ENCODE measurements around the gene IRF4.

IRF4 gene

GRCh38 chr6:395432-396125 is 4.0 kb downstream of the IRF4 start:
- Histone ChIP-seq H3K27ac (ENCODE audit: low read length) (peak overlapping the region; percentile 78), H4K20me1 (ENCODE audit: insufficient read depth, low read length) (peaks cover 70% of the 10 kb centered on the region), H3K4me1 (ENCODE audit: low read length) (peaks cover 41% of the 10 kb centered on the region), H3K9ac (ENCODE audit: low read length) (peak overlapping the region; percentile 100), H3K4me2 (ENCODE audit: low read depth, low read length) (peak overlapping the region; percentile 89), H3K9me3 (replicated peaks; ENCODE audit: insufficient read depth, low read length) (no peaks in the 10 kb centered on the region), H3K9me2 (replicated peaks; ENCODE audit: insufficient read depth, low read length) (no peaks in the 10 kb centered on the region), H3K27me3 (replicated peaks; ENCODE audit: insufficient read depth, low read length) (no peaks in the 10 kb centered on the region), H3K79me2 (ENCODE audit: low read length) (peaks cover 95% of the 10 kb centered on the region), H3F3A (ENCODE audit: insufficient read depth, low read length) (peaks cover 87% of the 10 kb centered on the region), H3K36me3 (replicated peaks; ENCODE audit: insufficient read depth, low read length) (peaks cover 40% of the 10 kb centered on the region), H3K4me3 (ENCODE audit: low read length) (peak overlapping the region; percentile 98), H2AFZ (ENCODE audit: low read length) (no peak overlapping the region)
- TF ChIP-seq EZH2phosphoT487 (IDR thresholded peaks at IDR 0.05; ENCODE audit: low read length), result no peak
- no peak for TF ChIP-seq EZH2 (optimal IDR thresholded peaks at IDR 0.05; ENCODE audit: low read depth, low read length)
- no peak for TF ChIP-seq CTCF (IDR thresholded peaks at IDR 0.05; ENCODE audit: low read length)
- no peak for DNase-seq

GRCh38 chr6:396126-396520 is 4.6 kb downstream of the IRF4 start:
- no peak overlapping the region for H2AFZ ChIP-seq (ENCODE audit: low read length)
- H3K4me1 ChIP-seq (ENCODE audit: low read length), result peaks cover 43% of the 10 kb centered on the region
- TF ChIP-seq CTCF (IDR thresholded peaks at IDR 0.05; ENCODE audit: low read length), result no peak
- no peak for TF ChIP-seq EZH2 (optimal IDR thresholded peaks at IDR 0.05; ENCODE audit: low read depth, low read length)
- H3K27ac ChIP-seq (ENCODE audit: low read length), result peak overlapping the region; percentile 78
- no peaks in the 10 kb centered on the region for H3K27me3 ChIP-seq (replicated peaks; ENCODE audit: insufficient read depth, low read length)
- H3K4me3 ChIP-seq (ENCODE audit: low read length), result peak overlapping the region; percentile 98
- no peaks in the 10 kb centered on the region for H3K9me2 ChIP-seq (replicated peaks; ENCODE audit: insufficient read depth, low read length)
- H4K20me1 ChIP-seq (ENCODE audit: insufficient read depth, low read length), result peaks cover 75% of the 10 kb centered on the region
- H3K4me2 ChIP-seq (ENCODE audit: low read depth, low read length), result peak overlapping the region; percentile 89
- H3K9ac ChIP-seq (ENCODE audit: low read length), result peak overlapping the region; percentile 100
- no peaks in the 10 kb centered on the region for H3K9me3 ChIP-seq (replicated peaks; ENCODE audit: insufficient read depth, low read length)
- peaks cover 95% of the 10 kb centered on the region for H3K79me2 ChIP-seq (ENCODE audit: low read length)
- H3K36me3 ChIP-seq (replicated peaks; ENCODE audit: insufficient read depth, low read length), result peaks cover 46% of the 10 kb centered on the region
- H3F3A ChIP-seq (ENCODE audit: insufficient read depth, low read length), result peaks cover 87% of the 10 kb centered on the region
- no peak for DNase-seq

- TF ChIP-seq CTCF (IDR thresholded peaks at IDR 0.05; ENCODE audit: low read length) (no peak), EZH2phosphoT487 (IDR thresholded peaks at IDR 0.05; ENCODE audit: low read length) (no peak), EZH2 (optimal IDR thresholded peaks at IDR 0.05; ENCODE audit: low read depth, low read length) (no peak)
- H3K27me3 ChIP-seq (replicated peaks; ENCODE audit: insufficient read depth, low read length), result no peaks in the 10 kb centered on the region
- no peaks in the 10 kb centered on the region for H3K9me2 ChIP-seq (replicated peaks; ENCODE audit: insufficient read depth, low read length)
- H3K4me1 ChIP-seq (ENCODE audit: low read length), result peaks cover 52% of the 10 kb centered on the region
- H3K79me2 ChIP-seq (ENCODE audit: low read length), result peaks cover 97% of the 10 kb centered on the region
- H3F3A ChIP-seq (ENCODE audit: insufficient read depth, low read length), result peaks cover 90% of the 10 kb centered on the region
- peaks cover 80% of the 10 kb centered on the region for H4K20me1 ChIP-seq (ENCODE audit: insufficient read depth, low read length)
- peak overlapping the region; percentile 78 for H3K27ac ChIP-seq (ENCODE audit: low read length)
- peak overlapping the region; percentile 41 for H3K4me3 ChIP-seq (ENCODE audit: low read length)
- no peak for DNase-seq
- H3K9ac ChIP-seq (ENCODE audit: low read length), result peak overlapping the region; percentile 57; the same call in 1 of the 2 replicates
- H3K9me3 ChIP-seq (replicated peaks; ENCODE audit: insufficient read depth, low read length), result no peaks in the 10 kb centered on the region
- H2AFZ ChIP-seq (ENCODE audit: low read length), result no peak overlapping the region
- peaks cover 55% of the 10 kb centered on the region for H3K36me3 ChIP-seq (replicated peaks; ENCODE audit: insufficient read depth, low read length)
- H3K4me2 ChIP-seq (ENCODE audit: low read depth, low read length), result peak overlapping the region; percentile 72
Measured at GRCh38 chr6:397056-397455, 5.5 kb downstream of the IRF4 start.

Measured in MM.1S (cell line).